ENCODE results near the gene RPS6KA2.

DNA sequence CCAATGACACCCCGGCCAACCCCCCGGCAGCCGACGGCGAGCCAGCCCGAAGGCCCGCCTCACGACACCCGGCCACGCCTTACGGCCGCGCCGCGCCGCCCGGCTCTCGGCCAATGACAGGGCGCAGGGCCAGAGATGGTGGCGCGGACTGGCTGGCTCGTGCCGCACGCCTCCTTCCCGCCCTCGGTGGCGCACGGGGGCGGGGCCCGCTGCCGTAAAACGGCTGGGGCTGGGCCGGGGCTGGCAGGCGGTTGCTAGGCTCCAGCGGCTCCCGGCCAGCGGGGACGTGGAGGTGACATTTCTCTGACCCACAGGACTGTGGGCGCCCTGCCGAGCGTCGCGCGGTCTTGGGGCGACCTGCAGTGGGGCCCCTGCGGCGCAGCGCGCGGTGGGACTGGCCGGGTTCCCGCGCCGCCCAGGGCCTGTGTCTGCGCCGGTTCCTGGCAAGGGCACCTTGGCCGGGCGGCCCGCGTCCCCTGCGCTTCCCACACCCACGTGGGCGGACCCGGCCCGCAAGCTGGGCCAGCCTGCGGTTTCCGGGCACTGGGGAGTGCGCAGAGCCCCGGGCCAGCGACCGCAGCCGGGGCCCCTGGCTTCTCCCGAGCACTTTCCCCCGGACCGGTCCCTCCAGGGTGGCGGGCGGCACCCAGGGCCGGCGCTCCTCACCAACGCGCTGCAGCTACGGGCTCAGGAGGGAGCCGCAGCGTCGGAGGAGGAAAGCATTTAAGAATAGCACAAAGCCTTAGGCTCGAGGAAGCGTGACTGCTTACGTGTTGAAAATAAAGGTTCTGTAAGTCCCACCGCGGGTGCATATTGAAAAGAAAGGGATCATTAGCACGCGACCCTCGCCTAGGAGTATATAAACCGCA lies 243.9 kb downstream of the RPS6KA2 start, which contains the start of gene MPC1:
- TF ChIP-seq POLR2A (IDR thresholded peaks at IDR 0.05) (no peak), CTCF (IDR thresholded peaks at IDR 0.05) (no peak)

Measured in testis (tissue), 2 donors.